ENCODE data around the gene ELOB. TPM values are rescaled to one million over a fixed set of nuclear protein-coding genes. Genes with fewer than 3 reads are reported as not detected.

The ELOB gene
- total and polyA plus RNA-seq, 2 of the 8 experiments (the other 6 are each of a cell fraction or from before 2014, with no cell fraction given), result 237 to 1,357 TPM

- TF ChIP-seq CHD7 (IDR thresholded peaks at IDR 0.05; ENCODE audit: insufficient replicate concordance, low read length) (no peak), GABPA (IDR thresholded peaks at IDR 0.05; ENCODE audit: borderline replicate concordance, insufficient read depth, low read length) (no peak), POLR2A (IDR thresholded peaks at IDR 0.05; ENCODE audit: control extremely low read depth in 1 of 2, low read depth in 2 of 2, low read length in 2 of 2) (no peak), RNF2 (IDR thresholded peaks at IDR 0.05; ENCODE audit: borderline replicate concordance, low read depth, low read length, missing control alignments, poor library complexity, severe bottlenecking) (no peak)
Observed at GRCh38 chr16:2817340-2818271, 40.5 kb upstream of the ELOB start (continued).
